CD4-positive, alpha-beta T cell (primary cell): ENCODE measurements around the gene RLBP1. TPM values are rescaled to one million over a fixed set of nuclear protein-coding genes. Genes with fewer than 3 reads are reported as not detected.
A peak's percentile ranks its signal among the peaks of the same experiment; 100 is the strongest.

Experiments
- ATAC-seq: fragments of 200-7000 bp; cut with Tn5 transposase; one replicate; pipeline ENCODE4 v1.10.0; 2022; ENCODE audit warnings: mild to moderate bottlenecking; ENCODE audit not compliant: poor library complexity
- CTCF ChIA-PET: fragments of 350-600 bp; sonication (Branson Sonifier 250); formaldehyde crosslinking; loops from one replicate; lab custom pipeline; 2021; ENCODE audit warnings: antibody characterized with exemption, inconsistent platforms; lab: Charles Lee
- POLR2A ChIA-PET: fragments of 350-600 bp; sonication (Branson Sonifier 250); formaldehyde crosslinking; loops from one replicate; lab custom pipeline; 2021; ENCODE audit warnings: antibody characterized with exemption, inconsistent platforms; lab: Charles Lee
- DNase-seq, 14 experiments: peaks; one replicate each; pipeline ENCODE4 v3.0.0-alpha.2; 2013 to 2020; ENCODE audit warnings: mixed read lengths in 2 of 14
- H3K27ac ChIP-seq, 2 donors: one replicate each; pipeline versions ENCODE4 v1.5.1 to v1.7.0; 2013; ENCODE audit warnings: low read length in 2 of 2, low read depth in 1 of 2, mild to moderate bottlenecking in 1 of 2
- H3K27me3 ChIP-seq, 2 experiments: 1 replicate in 1 of 2; 2 replicates in 1 of 2; pipeline versions ENCODE4 v1.6.1 to v1.7.0; 2013; ENCODE audit warnings: low read length in 2 of 2, control low read depth in 1 of 2, mild to moderate bottlenecking in 1 of 2, moderate library complexity in 1 of 2; ENCODE audit not compliant: insufficient read depth in 2 of 2, control insufficient read depth in 1 of 2
- H3K36me3 ChIP-seq: one replicate; pipeline ENCODE4 v1.6.1; 2013; ENCODE audit warnings: low read length, control low read depth; ENCODE audit not compliant: insufficient read depth
- H3K4me1 ChIP-seq: one replicate; pipeline ENCODE4 v1.6.1; 2013; ENCODE audit warnings: low read length, control low read depth; ENCODE audit not compliant: insufficient read depth
- H3K4me3 ChIP-seq: one replicate; pipeline ENCODE4 v1.5.1; 2013; ENCODE audit warnings: mild to moderate bottlenecking, low read length, moderate library complexity
- H3K9me3 ChIP-seq, 2 experiments: 1 replicate in 1 of 2; 2 replicates in 1 of 2; pipeline versions ENCODE4 v1.6.1 to v1.7.0; 2013; ENCODE audit warnings: low read length in 2 of 2, mild to moderate bottlenecking in 2 of 2, control low read depth in 1 of 2, moderate library complexity in 1 of 2; ENCODE audit not compliant: control insufficient read depth in 1 of 2, insufficient read depth in 1 of 2
- H3K27ac Mint-ChIP-seq: one replicate; pipeline ENCODE4 v1.8.0; 2020; ENCODE audit warnings: mixed read lengths
- H3K27me3 Mint-ChIP-seq: one replicate; pipeline ENCODE4 v1.8.0; 2021; ENCODE audit warnings: mixed read lengths
- H3K36me3 Mint-ChIP-seq: one replicate; pipeline ENCODE4 v1.8.0; 2021; ENCODE audit warnings: low read depth, mixed read lengths
- H3K4me1 Mint-ChIP-seq: one replicate; pipeline ENCODE4 v1.8.0; 2021; ENCODE audit warnings: low read depth, mixed read lengths
- H3K4me3 Mint-ChIP-seq: one replicate; pipeline ENCODE4 v1.8.0; 2020; ENCODE audit warnings: mild to moderate bottlenecking, mixed read lengths
- H3K9me3 Mint-ChIP-seq: one replicate; pipeline ENCODE4 v1.8.0; 2020; ENCODE audit warnings: mixed read lengths
- CTCF ChIP-seq: fragments of 200-600 bp; IDR thresholded peaks from one replicate; pipeline ENCODE4 v1.8.0; 2022; ENCODE audit warnings: antibody characterized with exemption, mild to moderate bottlenecking
- intact Hi-C, 2 experiments: fragments of 100-400 bp; cut with DNase I in 1 of 2; cut with micrococcal nuclease in 1 of 2; formaldehyde crosslinking; loops; one replicate each; pipeline versions ENCODE4 v1.15.1 to v1.9.0; 2023 to 2025; cut with DNase I, micrococcal nuclease
- total RNA-seq, 174 experiments: library from RNA in 2 of 174; stranded (reverse) in 2 of 174; gene quantifications; one replicate each; pipeline ENCODE4 v1.2.3 and lab custom pipeline; 2021 to 2026

RLBP1 gene
- total RNA-seq, 2 experiments from 2014 or later: not detected

GRCh38 chr15:89177633-89178306 lies 43.6 kb downstream of the RLBP1 start:
- DNase-seq: peak; percentile 32 to 82 (median 52)
- H3K4me1 Mint-ChIP-seq: peaks cover 8% of the 10 kb centered on the region
- POLR2A ChIA-PET: interaction anchor here (1.0 kb wide), 1 partner anchor 90 kb away, joined by 4 read pairs; the partner anchor contains the start of gene ABHD2
- H3K27ac Mint-ChIP-seq: no peak overlapping the region
- no peak overlapping the region for H3K4me3 Mint-ChIP-seq
- no peak overlapping the region for H3K27ac ChIP-seq
- no peaks in the 10 kb centered on the region for H3K9me3 ChIP-seq
- CTCF ChIA-PET: interaction anchor here (0.7 to 1.9 kb wide), 19 partner anchors 10 to 285 kb away, joined by 3 to 13 read pairs (median 3); partner anchors contain the start of gene HAPLN3
- H3K4me1 ChIP-seq: peaks cover 4% of the 10 kb centered on the region
- peaks cover 67% of the 10 kb centered on the region for H3K36me3 Mint-ChIP-seq
- no peak overlapping the region for H3K4me3 ChIP-seq
- no peaks in the 10 kb centered on the region for H3K27me3 ChIP-seq
- peak; percentile 77 for TF ChIP-seq CTCF
- peaks cover 44% of the 10 kb centered on the region for H3K36me3 ChIP-seq
- intact Hi-C loops: loop anchor here (1.0 to 10.0 kb wide), 4 partner anchors 120 to 553 kb away; partner anchors contain the start of genes AEN (in 1 of the 2) and HAPLN3 (in 1 of the 2)
- H3K27me3 Mint-ChIP-seq: no peaks in the 10 kb centered on the region
- no peaks in the 10 kb centered on the region for H3K9me3 Mint-ChIP-seq
- peak; percentile 75 for ATAC-seq

GRCh38 chr15:89177116-89177515 lies 44.3 kb downstream of the RLBP1 start:
- intact Hi-C loops: loop anchor here (1.0 to 10.0 kb wide), 4 partner anchors 120 to 552 kb away; partner anchors contain the start of genes AEN (in 1 of the 2) and HAPLN3 (in 1 of the 2)
- ATAC-seq (no peak), DNase-seq (no peak)
- H3K27ac ChIP-seq: no peak overlapping the region
- no peaks in the 10 kb centered on the region for H3K9me3 ChIP-seq
- no peaks in the 10 kb centered on the region for H3K27me3 ChIP-seq
- no peak for TF ChIP-seq CTCF
- Mint-ChIP-seq H3K4me1 (peaks cover 8% of the 10 kb centered on the region), H3K27ac (no peak overlapping the region), H3K4me3 (no peak overlapping the region), H3K36me3 (peaks cover 65% of the 10 kb centered on the region), H3K9me3 (no peaks in the 10 kb centered on the region), H3K27me3 (no peaks in the 10 kb centered on the region)
- no peak overlapping the region for H3K4me3 ChIP-seq
- H3K4me1 ChIP-seq: peaks cover 4% of the 10 kb centered on the region
- peaks cover 46% of the 10 kb centered on the region for H3K36me3 ChIP-seq
- POLR2A ChIA-PET: interaction anchor here (1.0 kb wide), 1 partner anchor 89 kb away, joined by 4 read pairs; the partner anchor contains the start of gene ABHD2
- CTCF ChIA-PET: interaction anchor here (1.0 to 1.9 kb wide), 11 partner anchors 12 to 284 kb away, joined by 3 to 13 read pairs (median 4); partner anchors contain the start of gene HAPLN3

GRCh38 chr15:89175617-89176191 lies 45.7 kb downstream of the RLBP1 start:
- ATAC-seq (no peak), DNase-seq (no peak)
- Mint-ChIP-seq H3K4me1 (peaks cover 8% of the 10 kb centered on the region), H3K36me3 (peaks cover 59% of the 10 kb centered on the region), H3K27ac (no peak overlapping the region), H3K4me3 (no peak overlapping the region), H3K9me3 (no peaks in the 10 kb centered on the region), H3K27me3 (no peaks in the 10 kb centered on the region)
- Histone ChIP-seq H3K27ac (no peak overlapping the region), H3K4me1 (peaks cover 4% of the 10 kb centered on the region), H3K9me3 (no peaks in the 10 kb centered on the region), H3K4me3 (no peak overlapping the region), H3K36me3 (peaks cover 46% of the 10 kb centered on the region), H3K27me3 (no peaks in the 10 kb centered on the region)
- ChIA-PET POLR2A (no interaction called here), CTCF (no interaction called here)
- no peak for TF ChIP-seq CTCF
- intact Hi-C loops: loop anchor here (2.0 to 10.0 kb wide), 2 partner anchors 281 to 551 kb away; partner anchors contain the start of genes AEN (in 1 of the 2) and HAPLN3 (in 1 of the 2)
